Subcutaneous adipose tissue (tissue), 4 donors: Measurements from ENCODE around the gene NELL1. TPM values are rescaled to one million over a fixed set of nuclear protein-coding genes. Genes with fewer than 3 reads are reported as not detected.

ENCODE experiments used
- CTCF ChIP-seq: fragments of 450-650 bp; IDR thresholded peaks from one replicate; pipeline ENCODE4 v1.5.1; 2016; ENCODE audit warnings: low read depth, mild to moderate bottlenecking, control low read depth, antibody characterized with exemption, moderate library complexity
- total RNA-seq, 4 donors: library from RNA; depleted of rRNA; stranded (reverse); fragments of >200 nt; gene quantifications; one replicate each; pipeline ENCODE4 v1.1.0, GENCODE V29; 2016

The NELL1 gene
- total RNA-seq, 4 donors from 2014 or later: not detected

DNA sequence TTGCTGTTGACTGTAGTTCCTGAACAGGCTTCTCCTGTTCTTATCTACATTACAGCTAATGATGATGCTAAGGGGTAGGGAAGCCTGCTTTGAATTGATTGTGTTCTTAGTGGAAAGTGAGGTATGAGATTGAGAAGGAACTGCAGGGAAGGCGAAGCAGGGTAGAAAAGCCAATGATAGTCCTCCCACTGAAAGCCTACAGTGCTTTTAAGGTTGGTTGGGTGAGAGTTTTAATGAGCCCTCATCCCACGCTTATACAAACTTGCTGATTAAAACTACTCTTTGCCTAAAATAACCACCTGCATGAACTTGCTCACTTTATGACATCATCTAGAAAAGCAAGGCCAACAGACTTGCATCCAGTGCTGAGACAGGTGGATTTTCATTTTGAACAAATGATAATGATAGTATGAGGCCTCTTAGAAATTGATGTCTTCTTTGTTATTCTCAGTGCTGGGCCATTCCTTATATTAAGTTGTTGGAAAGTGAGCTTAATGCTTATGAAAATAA, 891.1 kb downstream of the NELL1 start:
- TF ChIP-seq CTCF: no peak

- TF ChIP-seq CTCF: no peak
Observed at GRCh38 chr11:21561581-21561980, 892.2 kb downstream of the NELL1 start.

GRCh38 chr11:21564095-21564494, 894.7 kb downstream of the NELL1 start:
- TF ChIP-seq CTCF: no peak

GRCh38 chr11:21564833-21565682, 895.7 kb downstream of the NELL1 start:
- no peak for TF ChIP-seq CTCF

GRCh38 chr11:21566521-21567117, 897.2 kb downstream of the NELL1 start:
- no peak for TF ChIP-seq CTCF

DNA sequence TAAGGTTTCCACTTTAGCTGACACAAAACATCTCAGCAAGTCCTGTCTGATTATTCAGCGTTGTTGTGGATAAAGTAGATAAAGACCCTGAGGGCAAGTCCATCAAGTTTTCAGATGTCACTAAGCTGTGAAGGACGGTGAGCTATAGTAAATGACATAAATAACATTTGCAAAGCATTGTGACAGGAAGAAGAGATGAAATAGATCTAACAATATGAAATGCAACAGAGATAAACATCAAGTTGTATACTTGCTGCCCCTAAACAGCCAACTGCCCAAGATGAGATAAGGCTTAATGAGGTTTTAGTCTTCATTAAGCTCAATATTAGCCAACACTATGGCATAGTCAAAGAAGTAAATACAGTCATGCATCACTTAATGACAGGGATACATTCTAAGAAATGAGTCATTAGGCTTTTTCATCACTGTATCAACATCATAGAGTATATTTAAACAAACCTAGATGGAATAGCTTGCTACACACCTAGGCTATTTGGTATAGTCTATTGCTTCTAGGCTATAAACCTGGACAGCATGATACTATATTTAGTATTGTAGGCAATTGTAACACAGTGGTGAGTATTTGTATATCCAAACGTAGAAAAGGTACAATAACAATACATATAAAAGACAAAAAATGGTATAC, 898.4 kb downstream of the NELL1 start:
- no peak for TF ChIP-seq CTCF

GRCh38 chr11:21572210-21572609, 902.8 kb downstream of the NELL1 start:
- TF ChIP-seq CTCF: no peak
